Measurements from ENCODE around the gene FAM89B. TPM values are rescaled to one million over a fixed set of nuclear protein-coding genes. Genes with fewer than 3 reads are reported as not detected.

FAM89B gene
- polyA plus RNA-seq, 3 donors: 51.3 to 139 (median 70.8) TPM

- peaks cover 50 to 82% of the 10 kb centered on the region in 2 donors for H3K36me3 Mint-ChIP-seq
- Histone ChIP-seq H3K27me3 (ENCODE audit: control insufficient read depth in 2 of 2, insufficient read depth in 2 of 2, low read length in 2 of 2) (no peaks in the 10 kb centered on the region), H3K4me1 (ENCODE audit: control insufficient read depth in 1 of 2, insufficient read depth in 2 of 2, low read length in 2 of 2) (peaks cover 12 to 20% of the 10 kb centered on the region in 2 donors), H3K9ac (ENCODE audit: insufficient read depth, low read length, poor library complexity, severe bottlenecking) (no peak overlapping the region), H3K36me3 (replicated peaks in 1 of 2; ENCODE audit: control insufficient read depth in 1 of 2, insufficient read depth in 2 of 2, low read length in 2 of 2) (peaks cover 71 to 75% of the 10 kb centered on the region in 2 donors), H3K4me2 (replicated peaks; ENCODE audit: extremely low read depth, low read length, poor library complexity, severe bottlenecking) (no peak overlapping the region), H4K20me1 (ENCODE audit: insufficient read depth, low read length) (peaks cover 79% of the 10 kb centered on the region), H3K79me2 (ENCODE audit: insufficient read depth, low read length) (peaks cover 57% of the 10 kb centered on the region), H3K4me3 (replicated peaks in 1 of 3; ENCODE audit: low read depth in 2 of 3, low read length in 3 of 3) (no peak overlapping the region), H2AFZ (ENCODE audit: insufficient read depth, low read depth, low read length, poor library complexity, severe bottlenecking) (no peak overlapping the region), H3K27ac (ENCODE audit: low read depth in 1 of 2, low read length in 2 of 2) (no peak overlapping the region), H3K9me3 (replicated peaks in 1 of 2; ENCODE audit: control insufficient read depth in 1 of 2, insufficient read depth in 1 of 2, low read length in 2 of 2) (no peaks in the 10 kb centered on the region)
- H3K9me3 Mint-ChIP-seq: peaks cover 0 to 1% (median 0%) of the 10 kb centered on the region in 7 donors
- no peak for DNase-seq
- no peaks in the 10 kb centered on the region for H3K27me3 Mint-ChIP-seq (ENCODE audit: low read depth in 3 of 3)
- no peak for TF ChIP-seq CTCF (IDR thresholded peaks at IDR 0.05)
- intact Hi-C loops (cut with micrococcal nuclease): loop anchor here (5.0 to 10.0 kb wide), 2 partner anchors 33 to 75 kb away; no protein-coding TSS in a partner anchor
- H3K4me1 Mint-ChIP-seq: peaks cover 13% of the 10 kb centered on the region
- H3K4me3 Mint-ChIP-seq: no peak overlapping the region
- H3K27ac Mint-ChIP-seq: no peak overlapping the region
- WGBS (ENCODE audit: insufficient coverage): 97% methylated on average over 21 of the region's 29 CpGs
These were observed 47.1 kb downstream of the FAM89B start for GRCh38 chr11:65619281-65619928.

GRCh38 chr11:65620666-65621065 is 48.3 kb downstream of the FAM89B start:
- Histone ChIP-seq H3K9me3 (replicated peaks in 1 of 2; ENCODE audit: control insufficient read depth in 1 of 2, insufficient read depth in 1 of 2, low read length in 2 of 2) (no peaks in the 10 kb centered on the region), H3K27me3 (ENCODE audit: control insufficient read depth in 2 of 2, insufficient read depth in 2 of 2, low read length in 2 of 2) (no peaks in the 10 kb centered on the region), H3K9ac (ENCODE audit: insufficient read depth, low read length, poor library complexity, severe bottlenecking) (no peak overlapping the region), H2AFZ (ENCODE audit: insufficient read depth, low read depth, low read length, poor library complexity, severe bottlenecking) (no peak overlapping the region), H3K27ac (ENCODE audit: low read depth in 1 of 2, low read length in 2 of 2) (no peak overlapping the region), H3K36me3 (replicated peaks in 1 of 2; ENCODE audit: control insufficient read depth in 1 of 2, insufficient read depth in 2 of 2, low read length in 2 of 2) (peaks cover 83 to 85% of the 10 kb centered on the region in 2 donors), H3K79me2 (ENCODE audit: insufficient read depth, low read length) (peaks cover 49% of the 10 kb centered on the region), H4K20me1 (ENCODE audit: insufficient read depth, low read length) (peaks cover 89% of the 10 kb centered on the region), H3K4me1 (ENCODE audit: control insufficient read depth in 1 of 2, insufficient read depth in 2 of 2, low read length in 2 of 2) (peaks cover 12 to 16% of the 10 kb centered on the region in 2 donors), H3K4me2 (replicated peaks; ENCODE audit: extremely low read depth, low read length, poor library complexity, severe bottlenecking) (no peak overlapping the region), H3K4me3 (replicated peaks in 1 of 3; ENCODE audit: low read depth in 2 of 3, low read length in 3 of 3) (no peak overlapping the region)
- intact Hi-C loops (cut with micrococcal nuclease): loop anchor here (10.0 kb wide), 3 partner anchors 84 to 374 kb away; no protein-coding TSS in a partner anchor
- H3K27ac Mint-ChIP-seq: peak overlapping the region in 1 of 7 donors; percentile 12
- no peak for DNase-seq
- H3K4me3 Mint-ChIP-seq: no peak overlapping the region
- H3K27me3 Mint-ChIP-seq (ENCODE audit: low read depth in 3 of 3): no peaks in the 10 kb centered on the region
- H3K4me1 Mint-ChIP-seq: peaks cover 13% of the 10 kb centered on the region
- no peak for TF ChIP-seq CTCF (IDR thresholded peaks at IDR 0.05)
- no peaks in the 10 kb centered on the region for H3K9me3 Mint-ChIP-seq
- WGBS (ENCODE audit: insufficient coverage): 98% methylated on average over 19 of the region's 19 CpGs
- peaks cover 54 to 94% of the 10 kb centered on the region in 2 donors for H3K36me3 Mint-ChIP-seq
